ENCODE measurements around the gene SLC9A3. TPM values are rescaled to one million over a fixed set of nuclear protein-coding genes. Genes with fewer than 3 reads are reported as not detected.

SLC9A3 gene
- polyA plus RNA-seq, 3 donors, result 0.31 to 0.42 (median 0.36) TPM

DNA sequence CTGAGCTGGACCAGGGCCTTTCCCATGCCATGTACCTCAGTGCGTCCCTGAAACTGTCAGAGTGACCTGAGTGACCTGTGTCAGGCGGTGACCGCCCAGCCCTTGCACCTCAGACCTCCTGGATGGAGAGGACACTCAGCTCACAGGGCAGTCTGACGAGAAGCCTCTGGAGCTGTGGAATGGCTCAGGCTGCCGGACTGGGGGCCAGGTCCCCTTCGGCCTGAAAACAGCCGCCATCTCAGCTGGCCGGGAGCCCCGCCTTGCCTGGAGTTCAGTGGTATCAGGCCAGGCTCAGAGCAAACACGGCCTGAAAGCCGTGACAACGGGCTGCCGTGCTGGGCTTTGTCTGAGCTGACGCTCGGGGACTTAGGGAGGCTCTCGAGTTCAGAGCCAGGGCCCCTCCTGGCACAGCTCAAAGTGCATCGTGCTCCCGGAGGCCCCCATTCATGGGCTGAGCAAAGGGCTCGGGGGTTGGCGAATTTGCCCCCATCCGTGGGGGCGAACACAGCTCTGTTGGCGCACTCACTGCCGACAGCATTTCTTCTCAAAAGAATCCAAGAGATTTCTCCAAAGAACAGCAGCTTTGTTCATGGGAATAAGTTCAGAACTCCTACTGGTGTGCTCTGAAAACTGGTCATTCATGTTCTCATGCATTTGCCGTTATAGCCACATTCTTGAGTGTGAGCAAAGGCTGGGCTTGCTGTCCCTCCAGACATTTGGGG, 8.4 kb upstream of the SLC9A3 start:
- H3K4me1 Mint-ChIP-seq, result peaks cover 34% of the 10 kb centered on the region
- H3K36me3 Mint-ChIP-seq, result no peaks in the 10 kb centered on the region
- H3K27ac Mint-ChIP-seq, result no peak overlapping the region
- peak overlapping the region in 1 of 2 donors; percentile 75 for H3K4me3 Mint-ChIP-seq
- DNase-seq, result no peak
- H3K9me3 Mint-ChIP-seq, result peaks cover 1 to 17% (median 9%) of the 10 kb centered on the region in 7 donors
- no peaks in the 10 kb centered on the region for H4K20me1 ChIP-seq (ENCODE audit: insufficient read depth, low read length)
- 85% methylated on average over 25 of the region's 25 CpGs for WGBS (ENCODE audit: insufficient coverage)
- peaks cover 60 to 81% (median 79%) of the 10 kb centered on the region in 3 donors for H3K27me3 Mint-ChIP-seq (ENCODE audit: low read depth in 3 of 3)
- TF ChIP-seq, protein P1, sequence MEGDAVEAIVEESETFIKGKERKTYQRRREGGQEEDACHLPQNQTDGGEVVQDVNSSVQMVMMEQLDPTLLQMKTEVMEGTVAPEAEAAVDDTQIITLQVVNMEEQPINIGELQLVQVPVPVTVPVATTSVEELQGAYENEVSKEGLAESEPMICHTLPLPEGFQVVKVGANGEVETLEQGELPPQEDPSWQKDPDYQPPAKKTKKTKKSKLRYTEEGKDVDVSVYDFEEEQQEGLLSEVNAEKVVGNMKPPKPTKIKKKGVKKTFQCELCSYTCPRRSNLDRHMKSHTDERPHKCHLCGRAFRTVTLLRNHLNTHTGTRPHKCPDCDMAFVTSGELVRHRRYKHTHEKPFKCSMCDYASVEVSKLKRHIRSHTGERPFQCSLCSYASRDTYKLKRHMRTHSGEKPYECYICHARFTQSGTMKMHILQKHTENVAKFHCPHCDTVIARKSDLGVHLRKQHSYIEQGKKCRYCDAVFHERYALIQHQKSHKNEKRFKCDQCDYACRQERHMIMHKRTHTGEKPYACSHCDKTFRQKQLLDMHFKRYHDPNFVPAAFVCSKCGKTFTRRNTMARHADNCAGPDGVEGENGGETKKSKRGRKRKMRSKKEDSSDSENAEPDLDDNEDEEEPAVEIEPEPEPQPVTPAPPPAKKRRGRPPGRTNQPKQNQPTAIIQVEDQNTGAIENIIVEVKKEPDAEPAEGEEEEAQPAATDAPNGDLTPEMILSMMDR (IDR thresholded peaks at IDR 0.05), result no peak
- intact Hi-C loops (cut with micrococcal nuclease), result no loop called here
- no peak overlapping the region for H3K4me3 ChIP-seq (replicated peaks in 1 of 3; ENCODE audit: low read depth in 2 of 3, low read length in 3 of 3)
- H3K36me3 ChIP-seq (replicated peaks in 1 of 2; ENCODE audit: control insufficient read depth in 1 of 2, insufficient read depth in 2 of 2, low read length in 2 of 2), result no peaks in the 10 kb centered on the region
- no peak overlapping the region for H2AFZ ChIP-seq (ENCODE audit: insufficient read depth, low read depth, low read length, poor library complexity, severe bottlenecking)
- no peak overlapping the region for H3K4me2 ChIP-seq (replicated peaks; ENCODE audit: extremely low read depth, low read length, poor library complexity, severe bottlenecking)
- H3K27me3 ChIP-seq (ENCODE audit: control insufficient read depth in 2 of 2, insufficient read depth in 2 of 2, low read length in 2 of 2), result peaks cover 11 to 71% of the 10 kb centered on the region in 2 donors
- no peak overlapping the region for H3K27ac ChIP-seq (ENCODE audit: low read depth in 1 of 2, low read length in 2 of 2)
- no peak overlapping the region for H3K9ac ChIP-seq (ENCODE audit: insufficient read depth, low read length, poor library complexity, severe bottlenecking)
- peaks cover 37 to 47% of the 10 kb centered on the region in 2 donors for H3K4me1 ChIP-seq (ENCODE audit: control insufficient read depth in 1 of 2, insufficient read depth in 2 of 2, low read length in 2 of 2)
- H3K79me2 ChIP-seq (ENCODE audit: insufficient read depth, low read length), result no peaks in the 10 kb centered on the region
- peaks cover 7 to 15% of the 10 kb centered on the region in 2 donors for H3K9me3 ChIP-seq (replicated peaks in 1 of 2; ENCODE audit: control insufficient read depth in 1 of 2, insufficient read depth in 1 of 2, low read length in 2 of 2)

DNA sequence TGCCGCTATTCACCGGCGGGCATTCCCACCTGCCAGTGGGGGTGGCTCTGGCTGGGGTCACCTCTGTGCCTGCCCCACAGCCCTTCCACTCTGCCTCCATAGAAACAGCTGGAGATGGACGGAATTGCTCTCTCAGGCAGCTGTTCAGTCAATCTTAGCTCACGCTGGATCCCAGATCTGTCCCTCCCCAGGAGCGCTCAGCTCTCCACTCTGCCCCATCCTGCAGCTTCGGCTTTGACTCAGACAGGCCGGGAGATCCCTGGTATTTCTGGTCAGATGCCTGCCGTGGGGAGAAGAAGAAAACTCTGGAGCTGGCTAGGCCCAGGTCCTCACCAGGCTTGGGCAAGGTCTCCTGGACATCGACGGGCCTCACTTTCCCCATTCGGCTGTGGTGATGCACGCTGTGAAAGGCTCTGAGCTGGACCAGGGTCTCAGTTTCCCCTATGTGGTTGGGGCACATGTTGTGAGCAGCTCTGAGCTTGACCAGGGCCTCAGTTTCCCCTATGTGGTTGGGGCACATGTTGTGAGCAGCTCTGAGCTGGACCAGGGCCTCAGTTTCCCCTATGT, 7.6 kb upstream of the SLC9A3 start:
- 97% methylated on average over 13 of the region's 13 CpGs for WGBS (ENCODE audit: insufficient coverage)
- H3K9me3 ChIP-seq (replicated peaks in 1 of 2; ENCODE audit: control insufficient read depth in 1 of 2, insufficient read depth in 1 of 2, low read length in 2 of 2), result peaks cover 10 to 11% of the 10 kb centered on the region in 2 donors
- no peaks in the 10 kb centered on the region for H3K79me2 ChIP-seq (ENCODE audit: insufficient read depth, low read length)
- no peak overlapping the region for H3K4me3 ChIP-seq (replicated peaks in 1 of 3; ENCODE audit: low read depth in 2 of 3, low read length in 3 of 3)
- intact Hi-C loops (cut with micrococcal nuclease), result no loop called here
- no peak for DNase-seq
- no peak overlapping the region for H3K4me2 ChIP-seq (replicated peaks; ENCODE audit: extremely low read depth, low read length, poor library complexity, severe bottlenecking)
- Mint-ChIP-seq H3K27me3 (ENCODE audit: low read depth in 3 of 3) (peaks cover 61 to 81% (median 79%) of the 10 kb centered on the region in 3 donors), H3K27ac (peak overlapping the region in 1 of 7 donors; percentile 28), H3K4me3 (peak overlapping the region in 1 of 2 donors; percentile 63), H3K4me1 (peaks cover 40% of the 10 kb centered on the region), H3K36me3 (peaks cover 0 to 4% of the 10 kb centered on the region in 2 donors), H3K9me3 (peaks cover 4 to 21% (median 11%) of the 10 kb centered on the region in 7 donors)
- no peaks in the 10 kb centered on the region for H4K20me1 ChIP-seq (ENCODE audit: insufficient read depth, low read length)
- H3K9ac ChIP-seq (ENCODE audit: insufficient read depth, low read length, poor library complexity, severe bottlenecking), result no peak overlapping the region
- H3K4me1 ChIP-seq (ENCODE audit: control insufficient read depth in 1 of 2, insufficient read depth in 2 of 2, low read length in 2 of 2), result peaks cover 37 to 47% of the 10 kb centered on the region in 2 donors
- H3K36me3 ChIP-seq (replicated peaks in 1 of 2; ENCODE audit: control insufficient read depth in 1 of 2, insufficient read depth in 2 of 2, low read length in 2 of 2), result no peaks in the 10 kb centered on the region
- H2AFZ ChIP-seq (ENCODE audit: insufficient read depth, low read depth, low read length, poor library complexity, severe bottlenecking), result no peak overlapping the region
- peaks cover 19 to 72% of the 10 kb centered on the region in 2 donors for H3K27me3 ChIP-seq (ENCODE audit: control insufficient read depth in 2 of 2, insufficient read depth in 2 of 2, low read length in 2 of 2)
- TF ChIP-seq, protein P1 (IDR thresholded peaks at IDR 0.05), result no peak
- no peak overlapping the region for H3K27ac ChIP-seq (ENCODE audit: low read depth in 1 of 2, low read length in 2 of 2)
